HT1080 (cell line): Measurements from ENCODE around the gene ZNF593OS. TPM values are rescaled to one million over a fixed set of nuclear protein-coding genes. Genes with fewer than 3 reads are reported as not detected.

Experiments
- DNase-seq: peaks from one replicate; pipeline ENCODE4 v3.0.0-alpha.2; 2015; ENCODE audit warnings: low read depth
- total RNA-seq: library from RNA; depleted of rRNA; stranded (reverse); fragments of >200 nt; shearing (Covaris generic); gene quantifications from 2 replicates; pipeline ENCODE4 v1.2.3, GENCODE V29; 2014; rRNA removed

Gene ZNF593OS
- total RNA-seq, 1 experiment from 2014 or later, result not detected

- no peak for DNase-seq
Measured at GRCh38 chr1:26127235-26128163, 44.1 kb downstream of the ZNF593OS start.

- peak; percentile 85 for DNase-seq
Measured at GRCh38 chr1:26126321-26127084, 45.1 kb downstream of the ZNF593OS start.

GRCh38 chr1:26125946-26126320 lies 45.7 kb downstream of the ZNF593OS start:
- DNase-seq, result no peak

- DNase-seq, result no peak
Measured at GRCh38 chr1:26125382-26125781, 46.2 kb downstream of the ZNF593OS start.

GRCh38 chr1:26124418-26125331 lies 47.0 kb downstream of the ZNF593OS start:
- DNase-seq, result no peak

GRCh38 chr1:26122988-26123973 lies 48.4 kb downstream of the ZNF593OS start:
- DNase-seq, result peak; percentile 84

- no peak for DNase-seq
Measured at GRCh38 chr1:26121854-26122773, 49.5 kb downstream of the ZNF593OS start.

- no peak for DNase-seq
Measured at GRCh38 chr1:26119892-26120608, 51.6 kb downstream of the ZNF593OS start.

Other genes starting within 250 kb of the ZNF593OS start
- gene PAFAH2, start 173.8 kb downstream of the ZNF593OS start, total RNA-seq, result 5.4 and 7.1 TPM in 2 replicates
- gene EXTL1, start 150.1 kb downstream of the ZNF593OS start, total RNA-seq, result not detected in 2 replicates
- gene SLC30A2, start 125.7 kb downstream of the ZNF593OS start, total RNA-seq, result not detected in 2 replicates
- not detected in 2 replicates for gene TRIM63, start 104.2 kb downstream of the ZNF593OS start, total RNA-seq
- gene PDIK1L, start 60.0 kb downstream of the ZNF593OS start, total RNA-seq, result 4.0 and 4.5 TPM in 2 replicates
- gene FAM110D, start 12.8 kb downstream of the ZNF593OS start, total RNA-seq, result 0.10 and 0.19 TPM in 2 replicates
- not detected in 2 replicates for gene C1orf232, start 2.9 kb downstream of the ZNF593OS start, total RNA-seq
- gene ZNF593, start 1.9 kb downstream of the ZNF593OS start, total RNA-seq, result 51.1 and 51.9 TPM in 2 replicates
- gene CNKSR1, start 5.7 kb upstream of the ZNF593OS start, total RNA-seq, result 0.10 and 0.26 TPM in 2 replicates
- not detected in 2 replicates for gene CATSPER4, start 18.8 kb upstream of the ZNF593OS start, total RNA-seq
- 15.5 and 18.3 TPM in 2 replicates for gene CEP85, start 62.4 kb upstream of the ZNF593OS start, total RNA-seq
- gene SH3BGRL3, start 108.3 kb upstream of the ZNF593OS start, total RNA-seq, result 143 and 314 TPM in 2 replicates
- gene UBXN11, start 134.8 kb upstream of the ZNF593OS start, total RNA-seq, result 4.0 and 4.5 TPM in 2 replicates
- not detected in 2 replicates for gene CD52, start 146.1 kb upstream of the ZNF593OS start, total RNA-seq
- 0.03 and 0.27 TPM in 2 replicates for gene CRYBG2, start 182.3 kb upstream of the ZNF593OS start, total RNA-seq
- gene ZNF683, start 200.9 kb upstream of the ZNF593OS start, total RNA-seq, result not detected in 2 replicates
- not detected in 2 replicates for gene LIN28A, start 239.0 kb upstream of the ZNF593OS start, total RNA-seq